TTC549 (cell line): ENCODE data around the gene PTPN22.
A peak's percentile ranks its signal among the peaks of the same experiment; 100 is the strongest.

Experiments used
- FAIRE-seq: peaks from 2 replicates; lab custom pipeline; 2012; peaks lifted over from hg19 to GRCh38; lab: Jason Lieb, UNC

Gene PTPN22

DNA sequence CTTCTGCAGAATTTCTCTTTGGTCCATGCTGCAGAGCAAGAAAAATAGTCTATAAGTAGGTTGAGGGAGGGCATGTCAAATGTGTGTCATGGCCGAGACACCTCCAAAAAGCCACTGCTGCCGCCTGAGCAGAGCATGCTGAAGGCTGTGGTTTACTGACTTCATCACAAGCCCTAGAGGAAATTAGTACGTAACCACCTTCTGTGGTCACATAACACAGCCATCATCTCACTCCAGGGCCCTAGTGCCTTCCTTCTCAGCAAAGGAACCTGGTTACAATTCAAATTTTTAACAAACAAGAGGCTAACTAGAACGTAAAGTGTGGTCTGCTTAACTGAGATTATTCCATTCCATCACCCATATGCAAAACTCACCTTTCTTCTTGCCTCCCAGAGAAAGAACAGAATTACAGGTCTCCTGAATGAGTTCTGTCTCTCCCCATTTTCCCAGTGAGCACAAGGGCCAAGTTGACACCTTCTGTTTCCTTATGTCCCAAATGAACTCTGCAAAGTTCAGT lies at the start of gene PTPN22:
PTPN22 (minus strand) TSS at position 116 of the 517 bp plus-strand sequence.
- FAIRE-seq, result no peak

DNA sequence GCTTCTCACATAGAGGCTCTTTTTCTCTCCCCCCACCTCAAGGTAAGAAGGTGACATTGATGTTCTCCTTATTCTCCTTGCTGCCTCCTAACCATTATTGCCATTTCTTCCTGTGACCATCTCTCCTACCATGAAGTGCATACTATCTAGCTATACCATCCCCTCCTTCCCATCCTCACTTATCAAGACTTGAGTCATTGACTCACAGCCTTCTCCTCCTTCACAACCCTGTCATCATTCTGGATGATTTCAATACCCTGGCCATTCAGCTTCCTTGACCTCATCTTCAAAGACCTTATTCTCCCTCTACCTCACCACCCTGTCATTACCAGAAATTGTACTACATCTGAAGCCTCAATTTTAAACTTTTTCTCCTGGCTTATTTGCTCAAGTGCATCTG lies 46.7 kb upstream of the PTPN22 start:
- no peak for FAIRE-seq

DNA sequence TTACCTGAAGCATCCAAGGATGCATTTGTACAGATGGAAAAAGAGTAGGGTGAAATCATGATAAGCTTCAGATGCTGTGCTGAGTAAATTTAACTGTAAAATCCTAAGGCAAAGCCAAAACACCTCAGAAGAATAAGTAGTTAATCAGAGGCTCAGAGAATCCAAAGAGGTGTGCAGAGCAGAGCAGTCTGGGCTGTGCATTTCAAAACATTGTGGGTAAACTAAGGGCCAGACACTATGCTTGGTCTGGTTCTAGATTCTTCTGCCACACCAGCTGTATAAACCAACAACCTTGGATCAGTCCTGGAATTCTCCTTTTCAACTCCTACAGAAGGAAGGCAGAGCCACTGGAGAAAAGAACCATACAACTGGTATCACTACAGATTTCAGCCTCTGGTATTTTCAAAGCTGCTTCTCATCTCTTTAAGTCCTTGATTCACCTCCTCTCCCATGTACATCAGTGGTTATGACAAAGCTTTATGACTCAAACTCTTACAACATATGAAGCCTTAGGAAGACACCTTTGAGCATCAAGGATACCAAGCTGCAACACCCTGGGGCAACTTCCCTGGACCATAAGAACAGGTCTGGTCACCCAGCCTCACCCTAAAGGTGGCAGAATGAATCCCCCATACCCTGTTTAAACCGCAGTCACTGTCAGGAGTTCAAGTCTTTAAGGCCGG lies 46.0 kb upstream of the PTPN22 start:
- no peak for FAIRE-seq

DNA sequence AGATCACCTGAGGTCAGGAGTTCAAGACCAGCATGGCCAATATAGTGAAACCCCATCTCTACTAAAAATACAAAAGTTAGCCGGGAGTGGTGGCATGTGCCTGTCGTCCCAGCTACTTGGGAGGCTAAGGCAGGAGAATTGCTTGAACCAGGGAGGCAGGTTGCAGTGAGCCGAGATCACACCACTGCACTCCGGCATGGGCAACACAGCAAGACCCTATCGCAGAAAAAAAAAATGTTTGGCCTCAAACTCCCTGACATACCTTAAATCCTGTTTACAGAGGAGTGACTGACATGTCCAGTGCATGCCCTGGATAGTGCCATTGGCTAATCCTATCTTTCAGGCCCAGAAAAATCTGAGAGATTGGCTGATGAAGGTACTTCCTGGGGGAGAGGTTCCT lies 45.5 kb upstream of the PTPN22 start:
- FAIRE-seq, result no peak

DNA sequence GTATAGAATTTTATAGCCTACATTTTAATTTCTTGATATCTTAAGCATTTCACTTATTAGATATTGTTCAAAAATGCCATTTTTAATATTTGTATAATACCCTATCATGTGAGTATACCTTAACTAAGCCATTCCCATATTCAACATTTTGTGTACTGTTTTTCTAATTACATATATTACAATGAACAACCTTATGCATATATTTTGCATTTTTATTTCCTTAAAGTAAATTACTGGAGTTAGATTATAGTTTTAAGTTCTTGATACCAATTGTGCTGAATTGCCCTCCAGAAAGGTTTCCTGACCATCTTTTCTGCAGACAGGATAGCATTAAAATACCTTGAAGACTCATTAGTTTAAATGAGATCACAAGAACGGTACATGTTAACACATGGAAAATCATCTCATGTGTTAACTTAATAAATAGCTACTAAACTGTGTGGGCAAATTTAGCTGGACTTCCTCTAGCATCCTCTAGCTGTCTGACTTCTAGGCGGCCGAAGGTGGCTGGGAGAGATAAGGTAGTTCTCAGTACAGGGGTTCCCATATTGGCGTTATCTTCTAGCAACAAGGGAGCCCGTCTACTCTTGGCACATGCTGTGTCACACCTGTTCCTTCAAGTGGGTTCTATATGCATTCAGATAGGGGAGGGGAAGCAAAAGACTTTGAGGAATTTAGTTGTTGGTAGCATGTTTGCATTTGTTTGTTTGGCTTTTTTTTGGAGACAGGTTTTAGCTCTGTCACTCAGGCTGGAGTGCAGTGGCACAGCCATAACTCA lies 42.6 kb upstream of the PTPN22 start:
- no peak for FAIRE-seq

DNA sequence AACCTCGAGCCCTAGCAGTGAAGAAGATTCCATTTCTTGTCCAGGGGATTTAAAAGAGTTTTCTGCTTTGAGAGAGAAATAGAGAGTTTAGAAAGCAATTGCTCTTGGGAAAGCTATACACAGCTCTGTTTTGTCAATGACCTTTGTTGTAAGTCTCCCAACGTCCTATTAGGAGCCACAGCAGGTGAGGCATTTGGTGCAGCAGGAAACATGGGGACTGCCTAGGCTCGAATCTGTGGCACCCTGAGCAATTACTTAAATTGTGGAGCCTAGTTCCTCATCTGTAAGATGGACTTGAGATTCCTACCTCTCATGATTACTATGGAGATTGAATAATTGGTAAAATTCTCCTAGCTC lies 41.8 kb upstream of the PTPN22 start:
- no peak for FAIRE-seq

DNA sequence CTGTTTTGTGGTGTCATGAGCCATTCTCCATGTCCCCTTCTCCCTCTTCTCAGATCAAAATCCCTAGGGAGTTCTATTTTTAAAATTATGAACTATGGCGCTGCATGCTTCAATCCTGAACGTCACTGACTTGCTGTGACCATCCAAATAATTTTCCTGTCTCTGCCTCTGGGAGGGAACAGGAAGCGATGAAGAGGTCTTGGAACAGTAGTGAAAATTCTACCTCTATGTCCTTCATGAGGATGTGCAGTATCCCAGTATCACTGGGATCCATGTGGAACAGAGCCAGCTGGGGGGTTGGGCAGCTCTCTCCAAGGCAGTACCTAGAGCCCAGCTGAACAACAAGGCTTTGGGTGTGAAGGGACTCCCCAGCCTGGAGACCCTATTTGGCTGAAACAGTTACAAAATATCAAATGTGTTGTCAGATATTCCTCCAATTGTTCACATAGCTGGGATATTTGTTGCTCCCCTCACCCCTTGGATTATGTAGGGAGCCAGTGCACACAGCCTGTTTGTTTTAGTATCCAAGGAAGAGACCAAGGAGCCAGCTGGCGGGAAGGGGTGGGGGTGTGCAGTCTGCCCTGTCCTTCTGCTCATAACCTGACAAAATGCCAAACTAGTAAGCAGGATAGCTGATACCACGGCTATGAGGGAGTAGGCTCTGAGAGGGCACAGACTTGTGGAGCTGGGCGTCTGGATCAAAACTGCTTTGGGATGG lies 41.2 kb upstream of the PTPN22 start:
- no peak for FAIRE-seq

DNA sequence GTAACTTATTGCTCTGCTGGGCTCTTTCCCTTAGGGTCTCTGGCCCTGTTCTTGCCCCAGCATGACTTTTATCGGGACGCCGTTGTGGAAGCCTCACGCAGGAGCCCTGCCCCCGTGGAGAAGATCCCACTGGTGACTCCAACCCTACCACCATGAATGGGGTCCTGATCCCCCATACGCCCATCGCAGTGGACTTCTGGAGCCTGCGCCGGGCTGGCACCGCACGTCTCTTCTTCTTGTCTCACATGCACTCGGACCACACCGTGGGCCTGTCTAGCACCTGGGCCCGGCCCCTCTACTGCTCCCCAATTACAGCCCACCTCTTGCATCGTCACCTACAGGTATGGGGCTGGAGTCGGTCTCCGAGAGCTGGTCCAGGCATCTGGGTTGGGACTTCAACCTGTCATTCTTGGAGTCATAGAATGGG lies 33.9 kb upstream of the PTPN22 start:
- FAIRE-seq, result no peak

DNA sequence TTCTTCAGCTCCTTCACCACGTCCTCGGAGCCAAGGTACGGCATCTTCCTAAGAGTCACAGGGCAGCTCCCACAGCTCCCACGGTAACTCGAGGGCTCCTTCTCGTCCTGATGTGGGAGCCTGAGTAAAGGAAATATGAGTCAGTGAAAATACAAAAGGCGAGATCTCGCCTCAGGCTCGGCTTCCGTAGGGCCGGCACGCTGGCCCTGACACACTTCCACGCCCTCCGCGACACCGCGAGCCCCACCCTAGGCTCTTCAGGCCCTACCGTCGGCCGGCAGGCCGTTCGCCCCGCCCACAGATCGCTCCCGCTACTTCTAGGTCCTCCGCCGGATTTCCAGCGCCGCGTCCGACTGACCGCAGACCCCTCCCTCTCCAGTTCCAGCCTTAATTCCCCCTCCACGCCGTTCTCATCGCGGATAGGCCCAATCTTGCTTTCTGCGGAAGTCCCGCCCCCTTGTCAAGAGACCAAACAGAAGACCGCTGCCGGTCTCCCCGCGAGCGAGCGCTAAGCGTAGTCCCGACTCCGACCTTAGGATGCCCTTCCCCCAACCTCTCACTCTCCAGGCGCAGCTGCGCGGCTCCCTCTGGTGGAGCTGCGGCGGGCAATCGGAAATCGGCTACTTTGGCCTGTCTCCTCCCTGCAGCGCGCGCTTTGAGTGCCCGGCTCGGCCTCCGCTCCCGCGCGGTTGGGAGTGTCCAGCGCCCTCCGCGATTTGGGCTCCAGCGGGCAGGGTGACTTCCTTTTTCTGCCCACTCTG lies 33.3 kb upstream of the PTPN22 start, which contains the start of the genes AP4B1 and DCLRE1B:
AP4B1 (minus strand) TSS at position 126 of the 761 bp plus-strand sequence; CDS start at position 44, 82 bp downstream.
DCLRE1B (plus strand) TSS at position 653 of the 761 bp plus-strand sequence. CDS start 261 bp downstream, outside the sequence.
- peak; percentile 93 for FAIRE-seq

DNA sequence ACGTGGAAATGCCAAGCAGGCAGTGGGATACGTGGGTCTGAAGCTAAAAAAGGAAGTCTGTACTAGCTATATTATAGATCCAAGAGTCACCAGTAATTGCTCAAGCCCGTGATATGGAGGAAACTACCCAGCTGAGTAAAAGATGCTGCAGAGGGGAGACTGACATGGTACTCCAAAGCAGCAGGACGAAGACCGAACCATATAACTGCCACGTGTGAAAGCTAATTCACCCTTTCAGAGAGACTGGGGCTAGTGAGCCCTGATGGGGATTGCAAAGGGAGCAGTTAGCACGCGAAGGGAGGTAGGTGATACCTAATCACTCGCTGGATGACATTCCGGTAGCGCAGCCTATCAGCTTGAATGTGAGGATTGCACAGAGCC lies 32.8 kb upstream of the PTPN22 start:
- FAIRE-seq, result no peak

DNA sequence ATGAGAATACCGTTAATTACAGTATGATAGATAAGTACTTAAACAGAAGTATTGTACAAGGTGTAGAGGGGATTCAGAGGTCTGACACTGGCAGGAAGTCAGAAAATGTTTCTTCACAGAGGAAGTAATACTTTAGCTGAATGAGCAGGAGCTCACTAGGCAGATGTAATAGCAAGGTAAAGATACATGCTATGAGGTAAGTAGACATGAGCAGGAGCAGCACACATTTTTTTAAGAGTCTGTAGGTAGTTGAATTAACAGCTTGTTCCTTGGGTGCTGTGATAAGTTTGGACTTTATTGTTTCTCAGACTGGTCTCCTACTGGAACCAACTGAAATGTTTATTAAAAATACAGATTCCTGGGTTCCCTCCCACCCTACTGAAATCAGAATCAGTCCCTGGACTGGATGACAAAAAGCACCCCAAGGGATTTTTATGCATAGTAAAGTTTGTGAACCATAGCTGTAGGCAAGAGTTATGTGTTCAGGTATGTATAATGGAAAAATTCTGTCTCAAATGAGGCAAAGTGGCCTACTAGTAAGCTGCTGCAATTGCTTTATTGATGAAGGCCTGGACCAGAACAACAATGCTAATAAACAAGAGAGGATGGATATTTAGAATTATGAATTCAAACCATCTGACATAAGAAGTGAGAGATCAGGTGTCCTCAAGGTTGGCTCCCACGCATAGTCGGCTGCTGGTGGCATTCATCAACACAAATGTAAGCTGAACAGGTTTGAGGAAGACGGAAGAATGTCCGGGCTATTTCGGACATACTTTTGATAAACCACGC lies 32.2 kb upstream of the PTPN22 start:
- no peak for FAIRE-seq

DNA sequence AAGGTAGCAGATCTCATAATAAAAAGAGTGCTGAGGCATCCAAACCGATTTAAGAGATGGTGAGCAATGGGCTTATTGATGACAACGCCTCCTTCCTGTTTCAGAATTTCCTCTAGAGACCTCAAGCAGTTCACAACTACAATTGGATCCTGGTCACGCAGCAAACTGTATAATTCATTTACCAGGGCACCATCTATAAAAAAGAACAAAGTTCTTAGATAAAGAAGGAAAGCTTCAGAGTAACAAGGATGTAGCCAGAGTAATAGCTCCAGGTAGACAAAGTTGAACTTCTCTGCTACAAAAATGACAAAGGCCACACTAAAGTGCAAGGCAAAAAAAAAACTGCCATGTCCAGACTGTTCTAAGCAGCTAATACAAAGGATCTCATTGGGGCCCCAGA lies 29.7 kb upstream of the PTPN22 start:
- no peak for FAIRE-seq

DNA sequence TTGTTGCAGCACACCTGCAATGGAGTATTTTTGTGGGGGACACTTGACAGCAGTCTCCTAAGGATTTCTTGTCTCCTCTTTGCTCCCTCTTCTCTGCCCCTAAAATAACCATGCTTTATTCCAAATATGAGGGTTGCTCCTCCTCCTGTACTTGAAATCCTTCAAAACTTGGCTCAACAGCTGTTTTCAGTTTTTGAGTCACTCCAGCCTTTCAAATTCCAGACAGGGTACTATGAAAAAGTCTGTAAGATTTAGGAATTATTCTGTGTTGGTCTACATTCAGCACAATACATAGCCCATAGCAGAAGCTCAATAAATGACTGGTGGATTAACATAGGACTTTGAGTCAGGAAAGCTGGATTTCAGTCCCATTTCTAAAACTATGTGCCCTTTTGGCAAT lies 27.6 kb upstream of the PTPN22 start:
- FAIRE-seq, result no peak

DNA sequence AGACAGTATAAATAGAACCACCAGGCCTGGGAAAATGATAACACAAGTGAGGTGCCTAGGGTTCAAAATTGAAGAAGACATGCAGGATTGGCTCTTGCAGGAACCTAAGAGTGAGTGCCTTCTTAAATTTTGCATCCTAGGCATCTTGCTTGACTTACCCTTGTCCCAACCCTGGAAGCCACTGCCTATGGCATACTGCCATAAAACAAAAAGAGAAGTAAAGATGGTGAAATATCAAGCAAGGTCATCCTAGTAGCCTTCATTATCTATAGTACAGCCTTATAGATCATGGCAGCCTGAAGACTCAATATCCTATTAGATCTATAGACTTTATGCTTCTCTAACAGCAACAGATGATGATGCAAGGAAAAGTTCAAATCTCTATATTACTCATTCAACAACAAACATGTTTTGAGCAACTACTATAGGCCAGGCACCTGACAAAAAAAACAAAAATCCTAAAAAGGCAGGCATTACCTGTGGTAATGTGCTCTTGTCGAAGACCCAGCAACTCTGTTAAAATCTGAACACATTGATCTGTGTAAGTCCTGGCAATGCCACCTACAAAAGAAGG lies 26.8 kb upstream of the PTPN22 start:
- FAIRE-seq, result no peak

DNA sequence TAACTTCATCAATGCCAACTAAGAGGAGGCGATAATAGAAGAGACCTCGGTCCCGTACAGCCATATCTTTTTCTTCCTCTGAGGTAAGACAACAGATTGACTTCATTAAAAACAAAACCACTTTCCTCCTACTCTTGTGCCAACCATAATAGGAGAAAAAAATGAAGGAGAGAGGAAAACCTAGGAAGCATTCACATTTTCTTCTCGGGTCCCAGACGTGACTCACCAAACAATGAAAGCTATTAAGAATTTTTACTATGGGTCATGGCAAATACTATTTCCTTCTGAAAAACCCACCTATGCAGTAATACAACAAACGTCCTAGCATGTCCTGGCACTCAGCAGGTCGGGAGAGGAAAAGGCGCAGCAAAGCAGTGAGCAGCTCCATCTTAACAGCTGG lies 24.4 kb upstream of the PTPN22 start:
- FAIRE-seq, result no peak

DNA sequence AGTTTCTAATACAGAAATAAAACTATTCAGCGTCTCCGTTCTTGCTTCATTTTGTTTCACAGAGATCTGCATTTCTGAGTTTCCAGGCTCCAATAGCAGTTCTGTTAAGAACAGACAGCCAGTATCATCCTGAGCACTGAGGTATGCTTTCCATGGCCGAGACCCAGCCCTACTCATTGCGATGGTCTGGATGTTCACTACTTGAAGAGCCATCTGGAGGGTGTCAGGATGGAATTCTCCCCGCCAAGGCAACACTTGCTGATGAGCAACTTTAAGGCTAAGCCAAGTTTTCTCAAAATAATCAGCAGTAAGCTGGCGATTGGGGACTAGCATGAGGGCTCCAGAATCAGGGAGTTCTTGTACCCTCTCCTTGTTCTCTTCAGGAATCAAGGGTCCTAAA lies 23.6 kb upstream of the PTPN22 start:
- no peak for FAIRE-seq

DNA sequence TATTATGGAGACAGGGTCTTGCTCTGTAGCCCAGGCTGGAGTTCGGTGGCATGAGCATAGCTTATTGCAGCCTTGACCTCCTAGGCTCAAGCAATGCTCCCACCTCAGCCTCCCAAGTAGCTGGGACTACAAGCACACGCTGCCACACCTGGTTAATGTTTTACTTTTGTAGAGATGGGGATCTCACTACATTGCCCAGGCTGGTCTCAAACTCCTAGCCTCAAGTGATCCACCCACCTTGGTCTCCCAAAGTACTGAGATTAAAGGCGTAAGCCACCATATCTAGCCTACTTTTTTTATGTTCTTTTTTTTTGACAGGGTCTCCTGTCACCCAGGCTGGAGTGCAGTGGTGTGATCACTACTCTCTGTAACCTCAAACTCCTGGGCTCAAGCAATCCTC lies 21.8 kb upstream of the PTPN22 start:
- no peak for FAIRE-seq

DNA sequence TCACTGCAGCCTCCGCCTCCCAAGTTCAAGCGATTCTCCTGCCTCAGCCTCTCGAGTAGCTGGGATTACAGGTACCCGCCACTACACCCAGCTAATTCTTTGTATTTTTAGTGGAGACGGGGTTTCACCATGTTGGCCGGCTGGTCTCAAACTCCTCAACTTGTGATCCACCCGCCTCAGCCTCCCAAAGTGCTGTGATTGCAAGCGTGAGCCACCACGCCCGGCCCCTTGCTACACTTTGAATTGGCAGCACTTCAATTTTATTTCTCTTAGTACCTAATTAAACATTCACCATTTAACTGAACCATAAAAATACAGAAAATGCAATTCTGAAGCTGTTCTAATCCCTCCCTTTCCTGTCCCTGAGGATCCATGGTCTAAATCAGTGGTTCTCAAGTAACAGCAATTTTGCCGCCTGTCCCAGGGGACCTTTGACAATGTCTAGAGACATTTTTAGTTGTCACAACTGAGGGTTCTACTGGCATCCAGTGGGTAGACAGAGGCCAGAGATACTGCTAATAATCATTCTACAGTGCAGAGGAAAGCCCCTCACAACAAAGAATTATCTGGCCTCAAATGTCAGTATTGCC lies 20.2 kb upstream of the PTPN22 start:
- FAIRE-seq, result no peak

DNA sequence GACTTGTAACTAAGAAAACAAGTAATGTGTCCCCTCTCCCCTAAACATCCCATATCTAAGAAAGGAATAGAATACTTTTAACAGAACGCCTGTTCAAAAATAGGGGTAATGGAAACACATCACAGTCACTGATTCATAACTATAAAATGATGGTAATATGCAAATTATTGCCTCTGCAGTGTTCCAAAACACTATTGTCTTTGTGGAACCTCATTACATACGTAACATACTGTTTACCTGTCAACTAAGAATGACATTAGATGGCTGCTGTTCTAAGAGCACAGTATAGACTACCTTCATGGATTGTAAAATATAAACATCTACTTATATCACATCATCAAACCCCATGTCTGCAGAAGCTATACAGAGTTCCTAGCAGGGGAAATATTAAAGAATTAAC lies 19.3 kb upstream of the PTPN22 start:
- no peak for FAIRE-seq

DNA sequence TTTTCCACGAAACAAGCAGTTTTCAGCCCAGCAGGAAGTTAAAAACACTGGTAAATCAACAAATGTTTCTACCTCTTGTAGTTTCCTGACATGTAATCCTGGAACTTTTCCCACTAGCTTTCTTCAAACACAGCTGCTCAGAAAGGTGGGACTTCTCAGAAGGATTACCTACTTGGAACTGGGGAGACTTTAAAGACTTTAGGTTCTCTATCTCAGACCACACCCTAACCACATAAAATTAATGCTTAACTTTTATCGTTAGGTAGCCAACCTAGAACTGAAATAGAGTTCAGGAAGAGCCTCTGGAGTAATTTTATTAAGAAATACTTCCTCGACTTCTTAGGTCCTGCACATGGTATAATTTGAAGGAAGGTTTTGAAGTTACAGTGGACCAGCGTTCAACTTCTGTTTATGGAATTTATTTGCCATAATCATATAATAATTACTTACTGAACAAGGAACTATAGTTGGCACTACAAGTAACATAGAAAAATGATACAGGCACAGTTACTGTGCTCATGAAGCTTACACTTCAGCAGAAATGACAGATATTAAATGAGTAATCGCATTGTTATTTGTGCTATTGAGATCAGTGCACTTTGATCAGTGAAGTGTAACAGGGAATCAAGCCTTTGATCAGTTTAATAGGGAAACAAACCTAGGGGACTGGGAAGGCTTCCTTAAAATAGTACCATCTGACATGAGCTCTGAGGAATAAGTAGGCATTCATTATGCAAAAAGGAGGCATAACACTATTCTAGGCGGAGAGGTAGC lies 16.1 kb upstream of the PTPN22 start, which contains the start of gene BCL2L15:
BCL2L15 (minus strand) TSS at position 180 of the 774 bp plus-strand sequence. CDS start 206 bp downstream, outside the sequence.
- no peak for FAIRE-seq
